HepG2 (cell line): ENCODE measurements around the gene KIAA2012. TPM values are rescaled to one million over a fixed set of nuclear protein-coding genes. Genes with fewer than 3 reads are reported as not detected.

Experiments
- ATAC-seq: fragments of 200-7000 bp; cut with Tn5 transposase; 3 replicates; pipeline ENCODE4 v1.9.1; 2020; ENCODE audit warnings: mild to moderate bottlenecking, moderate library complexity
- BruUV-seq: library from RNA; stranded (reverse); fragments of 400-500 nt; replicated peaks from 2 replicates; lab custom pipeline; 2021; lab: Mats Ljungman, UMichigan
- CTCF ChIA-PET: fragments of 300-600 bp; formaldehyde crosslinking; extraction: SDS; loops from one replicate; lab custom pipeline; 2021; ENCODE audit warnings: low total read pairs, inconsistent platforms, low intra/inter-chr PET ratio; lab: Yijun Ruan, JAX
- POLR2A ChIA-PET: fragments of 350-600 bp; sonication (Branson Sonifier 250); formaldehyde crosslinking; loops from one replicate; lab custom pipeline; 2020; ENCODE audit warnings: antibody characterized with exemption, inconsistent platforms; lab: Yijun Ruan, JAX
- DNase-seq: peaks from one replicate; pipeline ENCODE4 v3.0.0-alpha.2; 2015; ENCODE audit warnings: low spot score
- FAIRE-seq: peaks from 3 replicates; lab custom pipeline; 2011; peaks lifted over from hg19 to GRCh38; lab: Jason Lieb, UNC
- H2AFZ ChIP-seq: one replicate; pipeline ENCODE4 v1.6.1; 2011; ENCODE audit warnings: low read length, inconsistent platforms
- H3K27ac ChIP-seq: fragments of 300-600 bp; 3 replicates; pipeline ENCODE4 v1.8.0; 2011; ENCODE audit warnings: mixed run types, mild to moderate bottlenecking, mixed read lengths, low read length, inconsistent platforms; ENCODE audit not compliant: insufficient read depth; ENCODE audit errors: extremely low read length
- H3K27me3 ChIP-seq, 2 experiments: fragments of 200-600 bp in 1 of 2; 2 replicates in 1 of 2; 3 replicates in 1 of 2; pipeline versions ENCODE4 v1.6.0 to v1.8.0; 2011; ENCODE audit warnings: low read length in 2 of 2, mild to moderate bottlenecking in 2 of 2, moderate library complexity in 2 of 2, inconsistent platforms in 1 of 2; ENCODE audit not compliant: insufficient read depth in 2 of 2, control insufficient read depth in 1 of 2
- H3K36me3 ChIP-seq, 2 experiments: fragments of 200-600 bp in 1 of 2; replicated peaks in 1 of 2; 2 replicates in 1 of 2; 3 replicates in 1 of 2; pipeline versions ENCODE4 v1.5.1 to v1.8.0; 2011; ENCODE audit warnings: low read length in 2 of 2, inconsistent platforms in 1 of 2; ENCODE audit not compliant: insufficient read depth in 2 of 2, control insufficient read depth in 1 of 2
- H3K4me1 ChIP-seq: 2 replicates; pipeline ENCODE4 v1.5.1; 2012; ENCODE audit warnings: low read length, inconsistent platforms; ENCODE audit not compliant: insufficient read depth
- H3K4me2 ChIP-seq: 2 replicates; pipeline ENCODE4 v1.6.0; 2011; ENCODE audit warnings: low read depth, low read length, inconsistent platforms
- H3K4me3 ChIP-seq, 3 experiments: fragments of 200-600 bp in 1 of 3; sonication (generic), shearing (Covaris generic) in 1 of 3; replicated peaks in 1 of 3; 2 replicates each; pipeline ENCODE4 v1.5.1; 2011 to 2016; ENCODE audit warnings: low read length in 3 of 3, inconsistent platforms in 2 of 3, low read depth in 2 of 3, mild to moderate bottlenecking in 2 of 3, control low read depth in 1 of 3, mixed read lengths in 1 of 3; ENCODE audit not compliant: insufficient read depth in 1 of 3
- H3K79me2 ChIP-seq: one replicate; pipeline ENCODE4 v1.6.1; 2011; ENCODE audit warnings: low read length, inconsistent platforms; ENCODE audit not compliant: insufficient read depth
- H3K9ac ChIP-seq: 2 replicates; pipeline ENCODE4 v1.6.0; 2011; ENCODE audit warnings: mild to moderate bottlenecking, low read depth, low read length, inconsistent platforms; ENCODE audit not compliant: insufficient read depth
- H3K9me3 ChIP-seq: 2 replicates; pipeline ENCODE4 v1.5.1; 2012; ENCODE audit warnings: mild to moderate bottlenecking, low read length
- H4K20me1 ChIP-seq: 2 replicates; pipeline ENCODE4 v1.6.0; 2011; ENCODE audit warnings: inconsistent platforms, mild to moderate bottlenecking, low read length, moderate library complexity; ENCODE audit not compliant: insufficient read depth
- ARID2 ChIP-seq: sonication (generic); formaldehyde crosslinking; IDR thresholded peaks from 2 replicates; pipeline ENCODE4 v1.8.1; 2022; ENCODE audit warnings: mild to moderate bottlenecking, missing genetic modification reagents, borderline replicate concordance
- ELK4 ChIP-seq: sonication (generic); formaldehyde crosslinking; IDR thresholded peaks from 2 replicates; pipeline ENCODE4 v1.9.0; 2021; ENCODE audit warnings: missing genetic modification reagents, borderline replicate concordance
- GTF3A ChIP-seq: sonication (generic); formaldehyde crosslinking; conservative IDR thresholded peaks from 2 replicates; pipeline ENCODE4 v1.4.0; 2020; ENCODE audit warnings: mild to moderate bottlenecking, missing genetic modification reagents
- MEF2D ChIP-seq: sonication (generic); formaldehyde crosslinking; IDR thresholded peaks from 2 replicates; pipeline ENCODE4 v1.5.1; 2020; ENCODE audit warnings: mild to moderate bottlenecking, missing genetic modification reagents
- MTF1 ChIP-seq: sonication (generic); formaldehyde crosslinking; IDR thresholded peaks from 2 replicates; pipeline ENCODE4 v1.5.0; 2020; ENCODE audit warnings: missing genetic modification reagents
- POGK ChIP-seq: sonication (generic); formaldehyde crosslinking; conservative IDR thresholded peaks from 2 replicates; pipeline ENCODE4 v1.8.0; 2022; ENCODE audit warnings: mild to moderate bottlenecking, moderate library complexity, missing genetic modification reagents
- SATB2 ChIP-seq: sonication (generic); formaldehyde crosslinking; IDR thresholded peaks from 2 replicates; pipeline ENCODE4 v1.5.0; 2020; ENCODE audit warnings: missing genetic modification reagents
- XBP1 ChIP-seq: sonication (generic); formaldehyde crosslinking; IDR thresholded peaks from 2 replicates; pipeline ENCODE4 v1.5.0; 2020; ENCODE audit warnings: missing genetic modification reagents
- ZIK1 ChIP-seq: sonication (generic); formaldehyde crosslinking; IDR thresholded peaks from 2 replicates; pipeline ENCODE4 v1.5.0; 2020; ENCODE audit warnings: mild to moderate bottlenecking, low read depth, missing genetic modification reagents, borderline replicate concordance
- ZNF10 ChIP-seq: sonication (generic); formaldehyde crosslinking; IDR thresholded peaks from 2 replicates; pipeline ENCODE4 v1.4.0; 2020; ENCODE audit warnings: mild to moderate bottlenecking, low read depth, missing genetic modification reagents, borderline replicate concordance
- ZNF138 ChIP-seq: sonication (generic); formaldehyde crosslinking; IDR thresholded peaks from 2 replicates; pipeline ENCODE4 v1.5.0; 2020; ENCODE audit warnings: mild to moderate bottlenecking, low read depth, missing genetic modification reagents
- ZNF282 ChIP-seq: fragments of 450-650 bp; IDR thresholded peaks from 2 replicates; pipeline ENCODE4 v1.6.1; 2018; ENCODE audit not compliant: partially characterized antibody
- ZNF333 ChIP-seq: sonication (generic); formaldehyde crosslinking; IDR thresholded peaks from 2 replicates; pipeline ENCODE4 v1.4.0; 2020; ENCODE audit warnings: mild to moderate bottlenecking, missing genetic modification reagents, borderline replicate concordance
- ZNF772 ChIP-seq: sonication (generic); formaldehyde crosslinking; IDR thresholded peaks from 2 replicates; pipeline ENCODE4 v1.5.0; 2020; ENCODE audit warnings: mild to moderate bottlenecking, missing genetic modification reagents
- ZNF780A ChIP-seq: sonication (generic); formaldehyde crosslinking; IDR thresholded peaks from 2 replicates; pipeline ENCODE4 v1.8.0; 2022; ENCODE audit warnings: mild to moderate bottlenecking, missing genetic modification reagents, moderate library complexity
- ZSCAN21 ChIP-seq: sonication (generic); formaldehyde crosslinking; IDR thresholded peaks from 2 replicates; pipeline ENCODE4 v1.8.0; 2022; ENCODE audit warnings: mild to moderate bottlenecking, missing genetic modification reagents, moderate library complexity, borderline replicate concordance
- ZZZ3 ChIP-seq: sonication (generic); formaldehyde crosslinking; IDR thresholded peaks from 2 replicates; pipeline ENCODE4 v1.4.0; 2020; ENCODE audit warnings: missing genetic modification reagents, mild to moderate bottlenecking, borderline replicate concordance
- WGBS: methylation state at CpG from one replicate; pipeline ENCODE4 v1.1.6; 2017; ENCODE audit warnings: low lambda C conversion rate; 5-methylcytosine and 5-hydroxymethylcytosine counted together
- in situ Hi-C: cut with HindIII; loops from 2 replicates; pipeline ENCODE4 v1.10.0; 2017; ENCODE audit warnings: low pct_unique_long_range_greater_than_20kb; ENCODE audit not compliant: extremely low pct_ligation_motif_present
- intact Hi-C: fragments of 100-400 bp; cut with micrococcal nuclease; formaldehyde crosslinking; loops from one replicate; pipeline ENCODE4 v1.10.0; 2022; ENCODE audit not compliant: unreplicated experiment
- polyA plus RNA-seq, 8 experiments: library from polyadenylated mRNA; depleted of rRNA in 3 of 8; stranded (reverse) in 7 of 8; unstranded in 1 of 8; fragments of >200 nt; fragmentation: Illumina TruSeq in 4 of 8; extraction: Trizol in 4 of 8; gene quantifications; 2 replicates each; pipeline versions ENCODE4 v1.2.1 to v1.2.3, GENCODE V29; 2011 to 2016; ENCODE audit warnings: low read depth in 4 of 8, missing spikeins in 1 of 8, mixed read lengths in 1 of 8; ENCODE audit not compliant: insufficient read depth in 1 of 8
- total RNA-seq, 5 experiments: library from RNA; depleted of rRNA; stranded (reverse); fragments of >200 nt; fragmentation: Illumina TruSeq; extraction: Trizol; gene quantifications; 2 replicates each; pipeline ENCODE4 v1.2.3, GENCODE V29; 2016; ENCODE audit warnings: low read depth in 1 of 5
- TF ChIP-seq, protein P1 (sequence below): sonication (generic); formaldehyde crosslinking; IDR thresholded peaks from 2 replicates; pipeline ENCODE4 v1.9.0; 2022; ENCODE audit warnings: low read depth, missing genetic modification reagents

Gene KIAA2012
- total and polyA plus RNA-seq, 2 of the 13 experiments (the other 11 are each of a cell fraction or from before 2014, with no cell fraction given) = not detected

DNA sequence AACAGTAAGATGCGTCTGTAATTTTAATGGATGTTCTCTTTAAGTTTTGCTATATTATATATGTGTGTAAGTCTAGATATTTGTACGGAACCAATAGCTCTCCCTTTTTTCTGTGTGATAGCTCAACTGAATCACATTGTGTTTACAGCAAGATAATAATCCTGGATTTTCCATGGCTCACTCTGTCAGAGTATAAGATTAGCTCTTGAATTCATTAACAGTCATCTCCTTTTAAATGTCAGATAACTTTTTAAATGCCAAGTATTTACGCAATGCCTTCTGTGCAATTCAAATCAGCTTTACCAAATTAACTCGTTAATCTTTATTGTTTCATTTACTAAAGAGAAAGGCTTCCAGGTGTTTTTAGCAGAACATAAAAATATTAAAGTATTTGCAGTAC lies 76.9 kb downstream of the KIAA2012 start:
- H3K9me3 ChIP-seq = no peaks in the 10 kb centered on the region
- H3K4me1 ChIP-seq = peaks cover 10% of the 10 kb centered on the region; the same call in 1 of the 2 replicates
- no peak overlapping the region for H2AFZ ChIP-seq
- FAIRE-seq (no peak), DNase-seq (no peak)
- H3K4me2 ChIP-seq = no peak overlapping the region
- BruUV-seq = no TSS peak
- ChIA-PET CTCF (no interaction called here), POLR2A (no interaction called here)
- H3K79me2 ChIP-seq = no peaks in the 10 kb centered on the region
- in situ Hi-C loops = no loop called here
- no peak overlapping the region for H3K27ac ChIP-seq
- WGBS = 70% methylated on average over 4 of the region's 4 CpGs
- peaks cover 11 to 35% of the 10 kb centered on the region in 2 experiments for H3K27me3 ChIP-seq
- no peak overlapping the region for H3K4me3 ChIP-seq
- TF ChIP-seq ZNF780A (CRISPR knock-in tag) = no peak
- no peak for TF ChIP-seq ZNF333
- TF ChIP-seq XBP1 (CRISPR knock-in tag) = no peak
- TF ChIP-seq ZZZ3 (CRISPR knock-in tag) = no peak
- TF ChIP-seq ARID2 (CRISPR knock-in tag) = no peak
- TF ChIP-seq POGK (CRISPR knock-in tag) = no peak
- no peak for TF ChIP-seq ZNF138 (CRISPR knock-in tag)
- no peak for TF ChIP-seq ELK4 (CRISPR knock-in tag)
- no peak for TF ChIP-seq ZSCAN21 (CRISPR knock-in tag)
- no peak for TF ChIP-seq MEF2D
- no peak for TF ChIP-seq ZNF10 (CRISPR knock-in tag)
- no peak for TF ChIP-seq ZNF772 (CRISPR knock-in tag)
- no peak for TF ChIP-seq ZIK1 (CRISPR knock-in tag)
- no peak for TF ChIP-seq GTF3A
- TF ChIP-seq, protein P1, sequence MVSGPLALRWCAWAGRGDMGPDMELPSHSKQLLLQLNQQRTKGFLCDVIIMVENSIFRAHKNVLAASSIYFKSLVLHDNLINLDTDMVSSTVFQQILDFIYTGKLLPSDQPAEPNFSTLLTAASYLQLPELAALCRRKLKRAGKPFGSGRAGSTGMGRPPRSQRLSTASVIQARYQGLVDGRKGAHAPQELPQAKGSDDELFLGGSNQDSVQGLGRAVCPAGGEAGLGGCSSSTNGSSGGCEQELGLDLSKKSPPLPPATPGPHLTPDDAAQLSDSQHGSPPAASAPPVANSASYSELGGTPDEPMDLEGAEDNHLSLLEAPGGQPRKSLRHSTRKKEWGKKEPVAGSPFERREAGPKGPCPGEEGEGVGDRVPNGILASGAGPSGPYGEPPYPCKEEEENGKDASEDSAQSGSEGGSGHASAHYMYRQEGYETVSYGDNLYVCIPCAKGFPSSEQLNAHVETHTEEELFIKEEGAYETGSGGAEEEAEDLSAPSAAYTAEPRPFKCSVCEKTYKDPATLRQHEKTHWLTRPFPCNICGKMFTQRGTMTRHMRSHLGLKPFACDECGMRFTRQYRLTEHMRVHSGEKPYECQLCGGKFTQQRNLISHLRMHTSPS = no peak
- TF ChIP-seq ZNF282 = no peak
- TF ChIP-seq SATB2 (CRISPR knock-in tag) = no peak
- TF ChIP-seq MTF1 = no peak
- TF ChIP-seq, all 625 proteins: peak for 0
- no peak for ATAC-seq
- Histone ChIP-seq H4K20me1 (no peaks in the 10 kb centered on the region), H3K36me3 (no peaks in the 10 kb centered on the region), H3K9ac (no peak overlapping the region)
- intact Hi-C loops = no loop called here
